ENCODE data around the gene MAN2A2. TPM values are rescaled to one million over a fixed set of nuclear protein-coding genes. Genes with fewer than 3 reads are reported as not detected.

The MAN2A2 gene
- total RNA-seq: 134 and 136 TPM in 2 replicates

DNA sequence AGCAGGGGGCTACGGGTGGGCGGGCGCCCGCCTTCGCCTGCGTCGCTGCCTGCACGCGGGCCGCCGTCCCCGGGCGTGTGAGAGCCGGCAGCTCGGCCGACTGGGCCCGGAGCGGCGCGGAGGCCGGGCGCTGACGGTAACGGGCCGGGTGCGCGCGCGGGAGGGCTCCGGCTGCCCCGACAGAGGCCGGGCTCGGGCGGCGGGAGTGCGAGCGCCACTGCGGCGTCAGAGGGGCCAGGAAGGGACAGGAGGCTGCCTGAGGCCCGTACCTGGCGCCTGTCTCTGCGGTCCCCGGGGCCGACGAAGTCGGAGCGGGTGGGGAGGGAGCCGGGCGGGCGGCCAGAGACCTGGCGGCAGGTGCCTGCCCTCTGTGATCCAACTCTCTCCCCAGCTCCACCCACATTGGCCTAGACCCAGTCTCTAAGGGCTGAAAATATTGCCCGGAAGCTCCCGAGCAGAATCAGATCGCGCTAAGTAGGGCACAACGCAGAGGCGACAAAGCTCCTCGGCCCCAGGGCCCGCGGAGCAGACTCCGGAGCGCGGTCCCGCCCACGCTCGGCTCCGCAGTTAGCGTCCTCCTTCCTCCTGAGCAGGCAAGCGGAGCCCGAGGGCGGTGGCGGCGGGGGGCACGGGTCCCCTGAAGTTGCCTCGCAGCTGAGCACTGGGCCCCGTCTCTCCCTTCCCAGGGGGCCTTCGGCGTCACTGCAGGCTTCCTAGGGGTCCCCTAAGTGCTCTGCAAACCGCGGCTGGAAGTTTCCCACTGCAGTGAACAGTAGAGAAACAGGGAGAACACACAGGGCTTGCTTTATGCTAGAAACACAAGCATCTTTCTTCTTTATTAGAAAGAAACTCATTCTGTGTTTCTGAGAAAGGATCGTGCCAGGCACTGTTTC lies at the start of gene MAN2A2:
TSS of gene MAN2A2 (plus strand) at position 463 of the 893 bp plus-strand sequence. CDS start 906 bp downstream, outside the sequence.
- intact Hi-C loops (cut with micrococcal nuclease): loop anchor here (1.0 to 10.0 kb wide), 4 partner anchors 27 to 378 kb away; partner anchors contain the start of gene CRTC3

DNA sequence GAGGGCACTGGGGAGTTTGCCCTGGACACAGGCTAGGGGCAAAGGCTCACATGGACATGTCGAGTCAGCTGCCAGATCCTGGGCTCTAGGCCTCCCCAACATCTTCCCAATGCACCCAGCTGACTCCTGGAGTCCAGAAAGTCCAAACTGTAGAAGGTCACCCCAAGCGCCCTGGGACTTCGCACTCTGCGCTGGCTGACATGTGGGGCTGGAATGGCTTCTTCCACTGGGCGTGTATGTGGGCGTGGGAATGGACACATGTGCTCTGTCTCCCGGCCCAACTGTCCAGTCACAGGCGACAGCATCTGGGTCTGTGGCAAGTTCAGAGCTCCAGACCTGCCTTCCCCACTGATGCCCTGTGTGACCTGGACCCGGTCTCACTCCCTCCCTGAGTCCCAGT lies 48.0 kb upstream of the MAN2A2 start:
- intact Hi-C loops (cut with micrococcal nuclease): no loop called here

DNA sequence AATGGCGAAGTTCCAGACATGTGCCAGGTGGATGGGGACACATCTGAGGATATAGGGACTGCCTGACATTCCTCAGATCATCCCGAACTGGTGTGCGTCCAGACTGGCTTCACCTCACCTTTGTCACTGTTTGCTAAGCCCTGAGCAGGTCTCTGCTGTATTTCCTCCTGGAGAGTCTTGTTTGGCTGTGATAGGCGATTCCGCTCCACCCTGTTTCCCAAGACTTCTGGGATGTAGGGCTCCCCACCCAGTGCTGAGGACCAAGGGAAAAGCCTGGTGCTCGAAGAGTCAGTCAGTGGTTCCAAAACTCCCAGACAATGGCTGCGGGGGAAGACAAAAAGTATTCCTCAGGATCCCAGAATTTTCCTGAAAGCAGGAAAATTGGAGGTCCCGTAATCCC lies 45.8 kb upstream of the MAN2A2 start:
- intact Hi-C loops (cut with micrococcal nuclease): no loop called here

- intact Hi-C loops (cut with micrococcal nuclease): no loop called here
These were observed 45.1 kb upstream of the MAN2A2 start for GRCh38 chr15:90857883-90858443.

DNA sequence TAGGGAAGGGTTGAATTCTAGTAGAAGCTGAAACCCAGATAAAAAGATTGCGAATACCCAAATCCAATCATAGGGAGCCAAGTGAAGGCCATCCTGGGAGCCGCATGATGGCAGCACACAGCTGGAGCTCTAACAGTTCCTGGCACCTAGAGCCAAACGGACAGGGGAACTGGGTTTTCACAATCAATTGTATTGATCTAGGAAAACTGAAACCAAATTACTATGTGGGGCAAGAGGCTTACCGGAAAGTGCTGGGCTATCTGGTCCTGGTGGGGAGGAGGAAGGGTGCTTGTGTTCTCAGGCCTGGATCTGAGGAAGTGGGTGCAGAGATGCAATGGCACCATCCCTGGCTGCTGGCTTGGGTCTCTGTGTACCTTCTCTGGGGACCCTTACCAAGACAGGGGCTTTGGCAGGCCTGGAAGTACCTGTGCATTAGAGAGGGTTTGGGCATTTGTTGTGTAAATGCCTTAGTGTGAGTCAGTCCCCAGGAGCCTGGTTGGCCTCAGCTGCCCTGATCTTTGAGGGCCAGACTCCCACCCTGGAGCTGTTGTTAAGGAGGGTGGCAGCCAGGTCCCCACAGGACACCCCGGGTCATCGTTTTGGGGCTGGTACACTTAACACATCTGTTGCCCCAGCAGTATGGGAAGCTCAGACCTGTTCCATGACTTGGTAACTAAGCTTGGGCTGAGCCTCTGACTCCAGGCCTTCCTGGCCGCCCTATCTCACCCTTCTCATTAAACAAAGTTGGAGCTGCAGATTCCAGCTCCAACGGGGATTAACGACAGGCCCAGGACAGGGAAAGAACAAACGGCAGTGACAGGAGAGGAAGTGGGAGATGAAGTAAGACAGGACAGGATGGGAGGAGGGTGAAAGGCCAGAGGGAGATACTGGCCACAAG lies 43.6 kb upstream of the MAN2A2 start:
- intact Hi-C loops (cut with micrococcal nuclease): no loop called here

- intact Hi-C loops (cut with micrococcal nuclease): no loop called here
These were observed 42.7 kb upstream of the MAN2A2 start for GRCh38 chr15:90860450-90860849.

GRCh38 chr15:90860942-90861675 lies 42.0 kb upstream of the MAN2A2 start:
- intact Hi-C loops (cut with micrococcal nuclease): no loop called here

DNA sequence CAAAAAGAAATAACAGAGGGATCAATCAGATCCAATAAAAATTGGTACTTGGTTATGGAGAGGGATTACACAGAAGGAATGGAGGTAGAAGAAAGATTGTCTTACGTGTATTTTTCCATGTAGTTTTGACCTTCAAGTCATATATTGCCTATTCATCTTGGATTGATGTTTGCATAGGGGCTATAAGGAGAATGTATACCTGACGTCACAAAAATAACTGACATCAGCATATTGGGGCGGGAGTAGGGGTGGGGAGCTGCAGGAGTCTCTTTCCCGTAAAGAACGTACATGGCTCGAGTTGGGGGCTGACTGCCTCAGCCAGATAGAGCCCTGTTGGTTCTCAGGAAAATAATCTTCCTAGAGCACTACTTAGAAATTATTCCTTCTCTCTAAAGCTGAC lies 40.6 kb upstream of the MAN2A2 start:
- intact Hi-C loops (cut with micrococcal nuclease): no loop called here

- intact Hi-C loops (cut with micrococcal nuclease): no loop called here
These were observed 39.9 kb upstream of the MAN2A2 start for GRCh38 chr15:90862964-90863778.

DNA sequence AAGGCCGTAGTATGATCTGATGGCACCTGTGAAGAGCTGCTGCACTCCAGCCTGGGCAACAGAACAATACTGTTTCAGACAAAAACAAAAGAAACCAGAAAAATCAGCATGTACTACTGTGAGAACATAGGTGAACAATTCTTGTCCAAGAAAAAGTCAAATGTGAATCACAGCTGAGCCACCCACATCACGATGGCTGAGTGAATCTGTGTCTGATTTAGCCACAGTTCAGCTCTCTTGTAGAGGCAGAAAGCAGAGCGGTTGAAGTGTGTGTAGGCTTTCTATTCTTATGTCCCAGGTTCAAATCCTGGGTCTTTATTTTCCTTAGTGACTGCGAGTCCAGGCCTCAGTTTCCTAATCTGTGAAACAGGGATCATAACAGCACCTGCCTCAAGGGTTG lies 39.1 kb upstream of the MAN2A2 start:
- intact Hi-C loops (cut with micrococcal nuclease): no loop called here

DNA sequence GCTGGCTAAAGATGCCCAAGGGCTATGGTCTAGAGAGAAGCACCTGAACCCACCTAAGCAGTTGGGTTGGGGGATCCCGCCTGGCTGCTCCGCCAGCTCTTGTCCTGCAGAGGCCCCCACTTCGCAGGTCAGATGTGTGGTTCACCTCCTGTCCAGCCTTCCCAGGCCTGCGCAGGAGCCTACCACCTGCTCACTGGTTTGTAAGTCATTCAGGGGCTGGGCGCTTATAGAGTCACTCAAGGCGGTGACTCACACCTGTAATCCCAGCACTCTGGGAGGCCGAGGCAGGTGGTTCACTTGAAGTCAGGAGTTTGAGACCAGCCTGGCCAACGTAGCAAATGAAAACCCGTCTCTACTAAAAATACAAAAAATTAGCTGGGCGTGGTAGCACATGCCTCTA lies 38.6 kb upstream of the MAN2A2 start:
- intact Hi-C loops (cut with micrococcal nuclease): no loop called here

GRCh38 chr15:90865702-90866101 lies 37.4 kb upstream of the MAN2A2 start:
- intact Hi-C loops (cut with micrococcal nuclease): no loop called here

GRCh38 chr15:90866161-90866715 lies 36.9 kb upstream of the MAN2A2 start:
- intact Hi-C loops (cut with micrococcal nuclease): no loop called here

DNA sequence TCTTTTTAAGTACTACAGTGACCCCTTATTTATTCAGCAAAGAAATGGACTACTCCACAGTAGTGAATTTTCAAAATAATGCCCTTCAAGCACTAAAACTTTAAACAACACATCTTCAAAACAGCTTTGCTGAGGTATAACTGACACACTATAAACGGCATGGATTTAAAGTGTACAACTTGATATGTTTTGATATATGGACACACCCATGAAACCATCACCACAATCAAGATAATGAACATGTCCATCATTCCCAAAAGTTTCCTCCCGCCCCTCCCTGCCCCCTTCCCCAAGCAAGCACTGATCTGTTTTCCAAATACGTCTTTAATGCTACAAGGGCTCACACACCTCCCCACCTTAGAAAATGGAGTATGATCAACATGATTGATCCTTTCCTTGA lies 36.3 kb upstream of the MAN2A2 start:
- intact Hi-C loops (cut with micrococcal nuclease): no loop called here

- intact Hi-C loops (cut with micrococcal nuclease): no loop called here
These were observed 34.8 kb upstream of the MAN2A2 start, which contains the start of gene FURIN for GRCh38 chr15:90868261-90868689. FURIN (plus strand) TSS chr15:90868588; CDS start chr15:90875741, 7,153 bp downstream.

GRCh38 chr15:90869140-90869541 lies 34.0 kb upstream of the MAN2A2 start:
- intact Hi-C loops (cut with micrococcal nuclease): loop anchor here (1.0 kb wide), 1 partner anchor 16 kb away; no protein-coding TSS in a partner anchor

GRCh38 chr15:90869601-90870353 lies 33.3 kb upstream of the MAN2A2 start:
- intact Hi-C loops (cut with micrococcal nuclease): loop anchor here (1.0 to 5.0 kb wide), 3 partner anchors 16 to 52 kb away; no protein-coding TSS in a partner anchor

GRCh38 chr15:90870354-90871138 lies 32.6 kb upstream of the MAN2A2 start:
- intact Hi-C loops (cut with micrococcal nuclease): loop anchor here (1.0 to 5.0 kb wide), 3 partner anchors 33 to 153 kb away; partner anchors contain the start of gene BLM

Data from T-helper 2 cell treated with Interferon-gamma antibody and Interleukin-4, amounts not matched to agents 100 ng/mL and 5 ng/mL, for 36 hours (primary cell).